Duodenal mucosa (tissue), 2 donors: ENCODE data around the gene PLEKHA4.
A peak's percentile ranks its signal among the peaks of the same experiment; 100 is the strongest.
"Not testable (repeated sequence)": the region's sequence is repeated elsewhere in the genome, so short reads cannot be mapped to it uniquely, and the experiment has no call there.

Source experiments
- H3K27ac ChIP-seq: one replicate; pipeline ENCODE4 v1.7.0; 2013; ENCODE audit warnings: low read depth, low read length
- H3K27me3 ChIP-seq, 2 donors: one replicate each; pipeline ENCODE4 v1.7.0; 2013; ENCODE audit warnings: low read length in 2 of 2, control low read depth in 1 of 2; ENCODE audit not compliant: insufficient read depth in 2 of 2, control insufficient read depth in 1 of 2
- H3K36me3 ChIP-seq, 2 donors: one replicate each; pipeline ENCODE4 v1.7.0; 2013; ENCODE audit warnings: low read length in 2 of 2, control low read depth in 1 of 2; ENCODE audit not compliant: insufficient read depth in 2 of 2, control insufficient read depth in 1 of 2
- H3K4me1 ChIP-seq, 2 donors: one replicate each; pipeline ENCODE4 v1.7.0; 2013; ENCODE audit warnings: low read length in 2 of 2, control low read depth in 1 of 2; ENCODE audit not compliant: insufficient read depth in 2 of 2, control insufficient read depth in 1 of 2
- H3K4me3 ChIP-seq, 2 donors: one replicate each; pipeline ENCODE4 v1.7.0; 2013; ENCODE audit warnings: low read length in 2 of 2, low read depth in 1 of 2
- H3K9ac ChIP-seq, 2 donors: one replicate each; pipeline ENCODE4 v1.7.0; 2013; ENCODE audit warnings: low read length in 2 of 2, low read depth in 1 of 2
- H3K9me3 ChIP-seq, 2 donors: one replicate each; pipeline ENCODE4 v1.7.0; 2013; ENCODE audit warnings: low read length in 2 of 2, control low read depth in 1 of 2; ENCODE audit not compliant: control insufficient read depth in 1 of 2

PLEKHA4 gene

DNA sequence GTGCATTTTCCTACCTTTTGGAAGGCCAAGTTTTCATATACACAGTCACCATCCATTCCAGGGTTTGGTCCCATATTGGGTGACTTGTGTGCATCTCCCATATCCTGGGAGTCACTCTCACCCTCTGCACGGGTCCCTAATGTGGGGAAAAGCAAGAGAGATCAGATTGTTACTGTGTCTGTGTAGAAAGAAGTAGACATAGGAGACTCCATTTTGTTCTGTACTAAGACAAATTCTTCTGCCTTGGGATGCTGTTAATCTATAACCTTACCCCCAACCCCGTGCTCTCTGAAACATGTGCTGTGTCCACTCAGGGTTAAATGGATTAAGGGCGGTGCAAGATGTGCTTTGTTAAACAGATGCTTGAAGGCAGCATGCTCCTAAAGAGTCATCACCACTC lies 21.1 kb upstream of the PLEKHA4 start:
- not testable (repeated sequence) for H3K27ac ChIP-seq, H3K4me3 ChIP-seq, H3K4me1 ChIP-seq, H3K9ac ChIP-seq, H3K36me3 ChIP-seq, H3K27me3 ChIP-seq, H3K9me3 ChIP-seq

DNA sequence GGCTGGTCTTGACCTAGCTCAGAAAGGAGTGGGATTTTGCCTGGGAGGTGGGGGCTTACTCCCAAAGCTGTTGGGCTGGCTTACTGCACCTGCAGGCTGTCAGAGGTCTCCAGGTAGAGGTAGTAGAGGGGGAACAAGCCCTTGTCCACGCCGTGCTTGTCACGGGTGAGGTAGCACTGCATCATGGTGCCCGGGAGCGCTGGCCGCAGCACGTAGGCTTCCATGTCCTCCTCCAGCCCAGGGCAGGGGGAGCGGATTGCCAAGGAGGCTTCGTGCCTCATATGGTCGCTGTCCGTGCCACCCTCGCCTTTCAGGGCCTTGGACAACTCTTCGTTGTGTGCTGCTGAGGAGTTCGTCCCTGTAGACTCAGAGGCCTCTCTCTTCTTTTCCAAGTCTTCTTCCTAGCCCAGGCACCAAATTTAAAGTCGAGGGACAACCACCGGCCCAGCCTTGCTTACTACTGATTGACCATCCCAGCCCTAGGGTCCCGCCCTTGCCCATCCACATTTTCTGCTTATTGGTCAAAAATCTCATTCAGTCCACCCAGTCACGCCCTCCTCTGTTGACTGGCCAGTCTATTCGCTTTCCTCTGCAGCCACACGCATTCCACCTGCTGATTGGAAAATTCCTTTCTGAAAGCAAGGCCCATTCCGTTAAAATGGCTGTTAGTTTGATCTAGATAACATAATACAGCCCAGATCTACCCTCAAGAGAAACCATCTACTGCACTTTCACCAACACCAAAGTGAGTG lies 19.6 kb upstream of the PLEKHA4 start:
- H3K9me3 ChIP-seq: no peaks in the 10 kb centered on the region
- H3K4me3 ChIP-seq: no peak overlapping the region
- no peak overlapping the region for H3K27ac ChIP-seq
- no peaks in the 10 kb centered on the region for H3K27me3 ChIP-seq
- no peaks in the 10 kb centered on the region for H3K36me3 ChIP-seq
- H3K4me1 ChIP-seq: no peaks in the 10 kb centered on the region
- H3K9ac ChIP-seq: no peak overlapping the region

DNA sequence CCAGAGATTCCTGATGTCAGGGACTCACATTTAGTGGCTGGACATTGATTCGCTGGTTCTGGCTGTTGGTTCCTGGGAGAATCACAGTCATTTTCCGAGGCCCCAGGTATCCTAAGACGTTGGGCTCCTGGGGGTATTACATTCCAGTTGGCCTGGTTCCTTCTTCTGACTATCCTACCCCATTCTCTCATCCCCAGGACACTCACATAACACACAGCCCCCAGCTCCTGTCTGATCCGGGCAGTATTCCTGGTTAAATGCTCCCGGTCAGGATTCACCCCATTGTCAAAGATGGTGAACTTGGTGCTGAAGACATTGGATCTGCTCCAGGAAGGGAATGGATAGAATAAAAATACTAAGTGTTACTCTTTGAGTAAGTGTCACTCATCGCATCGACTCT lies 15.3 kb upstream of the PLEKHA4 start:
- Histone ChIP-seq H3K4me1 (no peaks in the 10 kb centered on the region), H3K36me3 (peaks cover 0 to 3% of the 10 kb centered on the region in 2 donors), H3K9me3 (no peaks in the 10 kb centered on the region), H3K4me3 (no peak overlapping the region), H3K27ac (no peak overlapping the region), H3K9ac (no peak overlapping the region), H3K27me3 (no peaks in the 10 kb centered on the region)

DNA sequence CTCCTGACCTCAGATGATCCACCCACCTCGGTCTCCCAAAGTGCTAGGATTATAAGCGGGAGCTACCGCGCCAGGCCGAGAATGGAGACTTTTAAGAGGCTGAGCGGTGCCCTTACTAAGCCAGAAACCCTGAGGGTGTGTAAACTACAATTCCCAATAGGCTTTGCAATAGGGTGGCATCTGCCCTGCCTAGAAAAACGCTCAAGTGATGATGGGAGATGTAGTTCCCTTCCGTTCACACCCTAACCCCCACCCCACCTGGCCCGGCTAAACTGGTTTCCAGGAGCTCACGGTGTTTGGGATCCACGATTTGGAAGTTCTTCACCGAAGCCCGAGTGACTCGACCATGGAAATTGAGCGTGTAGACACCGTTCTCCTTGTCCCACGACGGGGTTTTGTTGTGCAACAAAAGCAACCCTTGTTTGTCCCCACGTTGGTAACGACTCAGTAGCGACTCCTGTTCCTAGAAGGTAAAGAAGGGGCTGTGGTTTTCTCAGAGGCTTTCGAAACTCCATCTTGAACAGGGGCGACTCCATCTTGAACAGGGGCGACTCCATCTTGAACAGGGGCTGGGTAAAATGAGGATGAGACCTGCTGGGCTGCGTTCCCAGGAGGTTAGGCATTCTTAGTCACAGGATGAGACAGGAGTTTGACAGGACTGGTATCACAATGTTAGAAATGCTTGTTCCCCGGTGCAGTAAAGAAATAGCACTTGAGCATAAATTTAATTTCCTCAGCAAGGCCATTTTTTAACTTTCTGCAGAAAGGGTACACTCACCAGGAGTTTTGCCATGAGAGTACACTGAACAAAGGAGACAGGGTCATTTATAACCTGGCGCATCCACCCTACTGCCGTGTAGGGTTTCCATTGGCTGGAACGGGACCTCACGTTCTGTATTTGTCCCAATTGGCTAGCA lies 13.6 kb upstream of the PLEKHA4 start:
- Histone ChIP-seq H3K4me1 (no peaks in the 10 kb centered on the region), H3K36me3 (peaks cover 0 to 5% of the 10 kb centered on the region in 2 donors), H3K9ac (no peak overlapping the region), H3K27me3 (no peaks in the 10 kb centered on the region), H3K9me3 (no peaks in the 10 kb centered on the region), H3K27ac (no peak overlapping the region), H3K4me3 (no peak overlapping the region)

DNA sequence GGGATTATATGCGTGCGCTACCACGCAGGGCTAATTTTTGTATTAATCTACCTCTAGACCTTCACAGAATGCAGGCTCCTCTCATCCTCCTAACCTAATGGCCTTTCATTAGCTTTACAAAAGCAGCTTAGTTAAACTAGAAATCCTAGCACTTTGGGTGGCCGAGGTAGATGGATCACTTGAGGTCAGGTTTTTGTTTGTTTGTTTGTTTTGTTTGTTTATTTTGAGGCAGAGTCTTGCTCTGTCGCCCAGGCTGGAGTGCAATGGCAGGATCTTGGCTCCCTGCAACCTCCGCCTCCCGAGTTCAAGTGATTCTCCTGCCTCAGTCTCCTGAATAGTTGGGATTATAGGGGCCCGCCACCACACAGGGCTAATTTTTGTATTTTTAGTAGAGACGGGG lies 11.3 kb upstream of the PLEKHA4 start:
- Histone ChIP-seq H3K4me1 (peaks cover 10 to 21% of the 10 kb centered on the region in 2 donors), H3K36me3 (peaks cover 0 to 22% of the 10 kb centered on the region in 2 donors)
- not testable (repeated sequence) for H3K9ac ChIP-seq, H3K9me3 ChIP-seq, H3K27me3 ChIP-seq, H3K4me3 ChIP-seq, H3K27ac ChIP-seq

DNA sequence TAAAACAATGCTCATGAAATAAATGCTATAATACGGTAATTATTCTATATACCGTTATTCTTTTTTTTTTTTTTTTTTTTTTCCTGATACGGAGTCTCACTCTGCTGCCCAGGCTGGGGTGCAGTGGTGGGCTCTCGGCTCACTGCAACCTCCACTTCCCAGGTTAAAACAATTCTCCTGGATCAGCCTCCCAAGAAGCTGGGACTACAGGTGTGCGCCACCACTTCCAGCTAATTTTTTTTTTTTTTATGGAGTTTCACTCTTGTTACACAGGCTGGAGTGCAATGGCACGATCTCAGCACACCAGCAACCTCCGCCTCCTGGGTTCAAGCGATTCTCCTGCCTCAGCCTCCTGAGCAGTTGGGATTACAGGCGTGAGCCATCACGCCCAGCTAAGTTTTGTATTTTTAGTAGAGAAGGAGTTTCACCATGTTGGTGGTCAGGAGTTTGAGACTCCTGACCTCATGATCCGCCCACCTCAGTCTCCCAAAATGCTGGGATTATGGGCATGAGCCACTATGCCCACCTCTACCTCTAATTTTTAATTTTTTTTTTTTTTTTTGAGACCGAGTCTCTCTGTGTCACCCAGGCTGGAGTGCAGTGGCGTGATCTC lies 10.7 kb upstream of the PLEKHA4 start:
- Histone ChIP-seq H3K4me3 (no peak overlapping the region), H3K27ac (no peak overlapping the region), H3K4me1 (peaks cover 14 to 27% of the 10 kb centered on the region in 2 donors)

GRCh38 chr19:48878196-48879024 lies 10.0 kb upstream of the PLEKHA4 start:
- Histone ChIP-seq H3K27me3 (no peaks in the 10 kb centered on the region), H3K4me1 (peaks cover 22 to 34% of the 10 kb centered on the region in 2 donors), H3K9me3 (no peaks in the 10 kb centered on the region), H3K4me3 (no peak overlapping the region), H3K27ac (no peak overlapping the region), H3K9ac (no peak overlapping the region), H3K36me3 (peaks cover 12 to 32% of the 10 kb centered on the region in 2 donors)

More for the DNA sequence above, 10.7 kb upstream of the PLEKHA4 start:
- H3K36me3 ChIP-seq: peaks cover 5 to 28% of the 10 kb centered on the region in 2 donors
- H3K9me3 ChIP-seq: no peaks in the 10 kb centered on the region
- H3K27me3 ChIP-seq: no peaks in the 10 kb centered on the region
- H3K9ac ChIP-seq: no peak overlapping the region

DNA sequence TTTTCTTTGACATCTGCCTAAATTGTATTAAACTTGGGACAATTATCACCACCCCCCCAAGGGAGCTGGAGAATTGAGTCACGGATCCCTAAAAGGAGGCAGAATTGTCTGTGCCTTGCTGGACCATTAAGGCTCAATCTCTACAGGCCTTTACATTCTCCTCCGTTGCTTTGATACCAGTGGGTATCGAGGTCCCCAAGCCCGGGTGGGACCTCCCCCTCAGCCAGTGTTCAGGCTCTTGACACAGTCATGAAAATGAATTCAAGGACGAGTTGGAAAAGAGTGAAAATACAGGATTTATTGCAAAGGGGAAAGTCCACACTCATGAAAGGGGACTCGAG lies 9.4 kb upstream of the PLEKHA4 start:
- Histone ChIP-seq H3K27ac (no peak overlapping the region), H3K27me3 (no peaks in the 10 kb centered on the region), H3K9me3 (no peaks in the 10 kb centered on the region), H3K36me3 (peaks cover 14 to 32% of the 10 kb centered on the region in 2 donors), H3K4me1 (peaks cover 24 to 38% of the 10 kb centered on the region in 2 donors), H3K4me3 (no peak overlapping the region), H3K9ac (no peak overlapping the region)

DNA sequence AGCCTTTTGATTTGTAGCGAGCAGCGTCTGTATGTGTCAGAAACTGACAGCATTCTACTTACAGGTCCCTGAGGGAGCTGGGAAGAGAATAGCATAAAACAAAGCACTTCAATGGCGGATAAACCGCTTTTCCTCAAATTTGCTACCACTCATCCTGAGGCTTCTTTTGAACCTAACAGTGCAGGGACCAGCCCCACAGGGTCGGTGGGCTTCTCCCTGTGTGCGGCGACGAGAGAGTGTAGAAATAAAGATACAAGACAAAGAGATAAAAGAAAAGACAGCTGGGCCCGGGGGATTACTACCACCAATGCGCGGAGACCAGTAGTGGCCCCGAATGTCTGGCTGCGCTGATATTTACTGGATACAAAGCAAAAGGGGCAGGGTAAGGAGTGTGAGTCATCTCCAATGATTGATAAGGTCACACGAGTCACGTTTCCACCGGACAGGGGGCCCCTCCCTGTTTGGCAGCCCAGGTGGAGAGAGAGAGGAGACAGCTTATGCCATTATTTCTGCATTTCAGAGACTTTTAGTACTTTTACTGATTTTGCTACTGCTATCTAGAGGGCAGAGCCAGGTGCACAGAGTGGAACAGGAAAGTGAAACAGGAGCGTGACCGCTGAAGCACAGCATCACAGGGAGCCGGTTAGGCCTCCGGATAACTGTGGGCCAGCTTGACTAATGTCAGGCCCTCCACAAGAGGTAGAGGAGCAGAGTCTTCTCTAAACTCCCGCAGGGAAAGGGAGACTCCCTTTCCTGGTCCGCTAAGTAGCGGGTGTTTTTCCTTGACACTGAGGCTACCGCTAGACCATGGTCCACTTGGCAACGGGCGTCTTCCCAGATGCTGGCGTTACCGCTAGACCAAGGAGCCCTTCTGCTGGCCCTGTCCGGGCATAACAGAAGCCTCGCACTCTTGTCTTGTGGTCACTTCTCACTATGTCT lies 7.9 kb upstream of the PLEKHA4 start:
- H3K4me1 ChIP-seq: peaks cover 24 to 38% of the 10 kb centered on the region in 2 donors
- H3K9me3 ChIP-seq, H3K27me3 ChIP-seq, H3K27ac ChIP-seq: not testable (repeated sequence)
- H3K36me3 ChIP-seq: peaks cover 14 to 32% of the 10 kb centered on the region in 2 donors
- H3K4me3 ChIP-seq: peak overlapping the region; percentile 92 to 98
- peak overlapping the region; percentile 50 to 100 for H3K9ac ChIP-seq
